Psoas muscle (tissue), 8 donors: ENCODE results near the gene KIAA0040. TPM values are rescaled to one million over a fixed set of nuclear protein-coding genes. Genes with fewer than 3 reads are reported as not detected.
A peak's percentile ranks its signal among the peaks of the same experiment; 100 is the strongest.

Source experiments
- ATAC-seq, 4 donors: fragments of 200-7000 bp; cut with Tn5 transposase; one replicate each; pipeline ENCODE4 v1.9.1; 2020; ENCODE audit warnings: moderate library complexity in 3 of 4, mild to moderate bottlenecking in 2 of 4
- DNase-seq, 2 donors: peaks; one replicate each; pipeline ENCODE4 v3.0.0-alpha.2; 2020
- H3K27ac ChIP-seq: fragments of 200-600 bp; one replicate; pipeline ENCODE4 v1.8.0; 2022
- H3K27me3 ChIP-seq, 3 donors: fragments of 200-600 bp in 1 of 3; one replicate each; pipeline versions ENCODE4 v1.6.1 to v1.8.0; 2013 to 2022; ENCODE audit warnings: low read length in 2 of 3, mild to moderate bottlenecking in 2 of 3, moderate library complexity in 1 of 3; ENCODE audit not compliant: insufficient read depth in 3 of 3
- H3K36me3 ChIP-seq, 2 donors: fragments of 200-600 bp in 1 of 2; one replicate each; pipeline versions ENCODE4 v1.6.1 to v1.8.0; 2013 to 2022; ENCODE audit warnings: low read depth in 1 of 2, mild to moderate bottlenecking in 1 of 2, moderate library complexity in 1 of 2; ENCODE audit not compliant: insufficient read depth in 1 of 2
- H3K4me1 ChIP-seq: fragments of 200-600 bp; one replicate; pipeline ENCODE4 v1.8.0; 2022
- H3K4me3 ChIP-seq: fragments of 200-600 bp; one replicate; pipeline ENCODE4 v1.8.0; 2022; ENCODE audit warnings: mild to moderate bottlenecking
- H3K9me3 ChIP-seq: fragments of 200-600 bp; one replicate; pipeline ENCODE4 v1.8.0; 2022
- CTCF ChIP-seq: fragments of 200-600 bp; IDR thresholded peaks from one replicate; pipeline ENCODE4 v1.8.0; 2022; ENCODE audit warnings: antibody characterized with exemption
- WGBS, 3 donors: extraction: QIAGEN DNeasy Blood & Tissue Kit; methylation state at CpG; one replicate each; pipeline versions ENCODE4 v1.1.6 to v1.1.7; 2013; 5-methylcytosine and 5-hydroxymethylcytosine counted together
- intact Hi-C, 2 donors: fragments of 100-400 bp; cut with DNase I; formaldehyde crosslinking; loops; one replicate each; pipeline versions ENCODE4 v1.11.0 to v1.14.2; 2022
- polyA plus RNA-seq, 3 donors: library from polyadenylated mRNA; stranded (reverse); fragments of 200-250 nt; gene quantifications; one replicate each; pipeline ENCODE4 v1.2.3, GENCODE V29; 2013
- total RNA-seq, 4 donors: library from RNA; stranded (reverse); fragmentation: NEBNext Ultra II Directional in 2 of 4; extraction: Animal tissue kit (Norgen Biotek cat#: 25700) in 2 of 4; gene quantifications; one replicate each; pipeline versions ENCODE4 v1.2.1 to v1.2.4, GENCODE V29; 2021 to 2023
- donor health status: healthy with polysubstance abuse.
- donor health status: DM: no; HTN: no; CAD: no; lungs with moderate emphysema.
- donor health status: Bipolar disorder and iron deficiency.
- donor health status: healthy.
- donor health status: DM: yes; HTN: yes; CAD: no.
- donor health status: DM: no; HTN: no; CAD: no.
- donor health status: DM: no; HTN: no; CAD: no.
- donor health status: DM: yes; HTN: yes; CAD: no.

KIAA0040 gene
- total and polyA plus RNA-seq, 7 donors = 5.7 to 48.0 (median 11.0) TPM

- DNase-seq (no peak), ATAC-seq (no peak)
- no peaks in the 10 kb centered on the region for H3K27me3 ChIP-seq
- no peak for TF ChIP-seq CTCF
- H3K36me3 ChIP-seq = no peaks in the 10 kb centered on the region
- H3K9me3 ChIP-seq = no peaks in the 10 kb centered on the region
- no peak overlapping the region for H3K4me3 ChIP-seq
- no peak overlapping the region for H3K27ac ChIP-seq
- peaks cover 19% of the 10 kb centered on the region for H3K4me1 ChIP-seq
- intact Hi-C loops = loop anchor here in 1 of 2 donors (5.0 to 10.0 kb wide), 2 partner anchors 89 to 174 kb away; partner anchors contain the start of gene MRPS14
These were observed 5.8 kb upstream of the KIAA0040 start for GRCh38 chr1:175198332-175198731.

DNA sequence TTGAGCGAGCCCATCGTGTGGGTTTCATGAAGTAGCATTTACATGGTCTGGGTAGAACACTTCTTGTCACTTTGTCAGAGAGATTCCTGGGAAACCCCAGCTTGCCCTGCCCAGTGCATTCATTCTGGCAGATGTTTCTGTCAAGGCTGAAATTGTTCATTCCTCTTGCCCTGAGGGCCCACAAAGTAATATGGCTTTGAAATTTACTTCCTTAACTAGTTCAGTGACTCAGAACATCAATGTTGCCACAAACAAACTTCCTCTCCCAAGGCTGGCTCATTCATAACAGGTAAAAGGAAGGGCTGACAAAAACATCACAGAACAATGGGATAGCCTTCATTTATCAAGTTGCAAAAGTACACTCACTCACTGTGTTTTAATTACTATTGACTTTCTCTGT is 5.0 kb upstream of the KIAA0040 start:
- no peak overlapping the region for H3K27ac ChIP-seq

GRCh38 chr1:175195798-175196197 is 3.2 kb upstream of the KIAA0040 start:
- WGBS, 3 donors = 64 to 75% (median 67%) methylated on average over 3 of the region's 3 CpGs
- H3K36me3 ChIP-seq = no peaks in the 10 kb centered on the region
- no peak for TF ChIP-seq CTCF
- no peak overlapping the region for H3K27ac ChIP-seq
- H3K27me3 ChIP-seq = no peaks in the 10 kb centered on the region
- H3K9me3 ChIP-seq = no peaks in the 10 kb centered on the region
- peaks cover 24% of the 10 kb centered on the region for H3K4me1 ChIP-seq
- ATAC-seq = no peak
- no peak for DNase-seq
- no peak overlapping the region for H3K4me3 ChIP-seq
- intact Hi-C loops = loop anchor here in 1 of 2 donors (5.0 to 10.0 kb wide), 2 partner anchors 92 to 171 kb away; partner anchors contain the start of gene MRPS14

More for the DNA sequence above, 5.0 kb upstream of the KIAA0040 start:
- no peaks in the 10 kb centered on the region for H3K9me3 ChIP-seq
- 71 to 80% (median 72%) methylated on average over 2 of the region's 2 CpGs for WGBS, 3 donors
- H3K4me3 ChIP-seq = no peak overlapping the region
- no peak for ATAC-seq
- H3K27me3 ChIP-seq = no peaks in the 10 kb centered on the region
- DNase-seq = no peak
- H3K4me1 ChIP-seq = peaks cover 19% of the 10 kb centered on the region
- H3K36me3 ChIP-seq = no peaks in the 10 kb centered on the region
- TF ChIP-seq CTCF = no peak
- intact Hi-C loops = loop anchor here in 1 of 2 donors (5.0 to 10.0 kb wide), 2 partner anchors 90 to 173 kb away; partner anchors contain the start of gene MRPS14

GRCh38 chr1:175195281-175195680 is 2.7 kb upstream of the KIAA0040 start:
- Histone ChIP-seq H3K4me1 (peaks cover 22% of the 10 kb centered on the region), H3K36me3 (no peaks in the 10 kb centered on the region), H3K27ac (no peak overlapping the region), H3K4me3 (no peak overlapping the region), H3K27me3 (no peaks in the 10 kb centered on the region), H3K9me3 (no peaks in the 10 kb centered on the region)
- ATAC-seq (no peak), DNase-seq (no peak)
- TF ChIP-seq CTCF = no peak
- 0% methylated on average over 1 of the region's 1 CpG for WGBS, 3 donors
- intact Hi-C loops = loop anchor here in 1 of 2 donors (5.0 to 10.0 kb wide), 2 partner anchors 92 to 170 kb away; partner anchors contain the start of gene MRPS14

DNA sequence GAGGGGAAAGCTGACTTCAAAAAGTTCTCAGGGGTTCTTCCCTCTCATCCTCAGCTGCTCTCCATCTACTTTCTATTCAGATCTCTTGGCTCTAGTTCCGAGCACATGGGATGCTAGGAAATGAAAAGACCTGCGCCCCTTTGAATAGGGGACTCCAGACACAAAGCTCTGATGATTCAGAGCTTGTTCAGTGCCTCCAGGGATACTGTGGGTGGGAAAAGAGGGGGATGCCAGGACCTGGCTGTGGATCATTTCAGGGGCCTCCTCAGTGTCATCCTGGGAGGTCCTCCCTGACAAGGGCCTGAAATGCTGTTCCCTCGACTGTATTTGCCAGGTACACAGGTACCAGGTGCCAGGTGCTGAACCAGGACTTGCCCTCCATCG is 943 bp upstream of the KIAA0040 start:
- peaks cover 28% of the 10 kb centered on the region for H3K4me1 ChIP-seq
- intact Hi-C loops = loop anchor here in 1 of 2 donors (5.0 to 10.0 kb wide), 2 partner anchors 36 to 169 kb away; partner anchors contain the start of gene MRPS14
- peak in 3 of 4 donors; percentile 12 to 27 (median 14) for ATAC-seq

More for the DNA sequence above, 943 bp upstream of the KIAA0040 start:
- Histone ChIP-seq H3K27me3 (no peaks in the 10 kb centered on the region), H3K9me3 (no peaks in the 10 kb centered on the region), H3K27ac (peak overlapping the region; percentile 72), H3K36me3 (no peaks in the 10 kb centered on the region), H3K4me3 (peak overlapping the region; percentile 86)
- WGBS, 3 donors = 34 to 49% (median 45%) methylated on average over 4 of the region's 4 CpGs
- no peak for TF ChIP-seq CTCF
- peak in 1 of 2 donors; percentile 21 for DNase-seq
